PC-3 (cell line): ENCODE measurements around the gene ADARB2. TPM values are rescaled to one million over a fixed set of nuclear protein-coding genes. Genes with fewer than 3 reads are reported as not detected.

Source experiments
- ATAC-seq: fragments of 200-7000 bp; cut with Tn5 transposase; 2 replicates; pipeline ENCODE4 v1.9.1; 2020; ENCODE audit warnings: mild to moderate bottlenecking, moderate library complexity
- BruUV-seq: library from RNA; stranded (reverse); fragments of 400-500 nt; replicated peaks from 2 replicates; lab custom pipeline; 2021; lab: Mats Ljungman, UMichigan
- CTCF ChIA-PET: fragments of 300-600 bp; sonication (Branson Sonifier 250); formaldehyde crosslinking; loops from one replicate; lab custom pipeline; 2022; ENCODE audit warnings: antibody characterized with exemption; lab: Charles Lee
- POLR2A ChIA-PET: fragments of 300-600 bp; sonication (Branson Sonifier 250); formaldehyde crosslinking; loops from one replicate; lab custom pipeline; 2022; ENCODE audit warnings: antibody characterized with exemption; ENCODE audit not compliant: unreplicated experiment; lab: Charles Lee
- DNase-seq: peaks from one replicate; pipeline ENCODE4 v3.0.0-alpha.2; 2015
- H2AFZ ChIP-seq: fragments of 300-600 bp; sonication (generic); 2 replicates; pipeline ENCODE4 v1.6.0; 2016; ENCODE audit warnings: antibody characterized with exemption, low read length
- H3F3A ChIP-seq: fragments of 300-600 bp; sonication (generic); one replicate; pipeline ENCODE4 v1.6.0; 2017; ENCODE audit warnings: antibody characterized with exemption, low read length, control low read depth, mild to moderate bottlenecking; ENCODE audit not compliant: unreplicated experiment
- H3K27ac ChIP-seq: fragments of 300-600 bp; sonication (generic); 2 replicates; pipeline ENCODE4 v1.5.1; 2016; ENCODE audit warnings: mild to moderate bottlenecking, low read length
- H3K27me3 ChIP-seq: fragments of 300-600 bp; sonication (generic); 2 replicates; pipeline ENCODE4 v1.6.1; 2016; ENCODE audit warnings: low read length, mixed read lengths
- H3K36me3 ChIP-seq: fragments of 300-600 bp; sonication (generic); 2 replicates; pipeline ENCODE4 v1.6.1; 2016; ENCODE audit warnings: low read depth, mixed run types, low read length, mixed read lengths
- H3K4me1 ChIP-seq: fragments of 300-600 bp; sonication (generic); 2 replicates; pipeline ENCODE4 v1.5.1; 2016; ENCODE audit warnings: low read length; ENCODE audit not compliant: insufficient read depth
- H3K4me2 ChIP-seq: fragments of 300-600 bp; sonication (generic); 2 replicates; pipeline ENCODE4 v1.6.0; 2016; ENCODE audit warnings: low read length
- H3K4me3 ChIP-seq: fragments of 300-600 bp; sonication (generic); 2 replicates; pipeline ENCODE4 v1.5.1; 2016; ENCODE audit warnings: mild to moderate bottlenecking, low read length, mixed read lengths
- H3K79me2 ChIP-seq: fragments of 300-600 bp; sonication (generic); 2 replicates; pipeline ENCODE4 v1.6.1; 2017; ENCODE audit warnings: low read length, mixed read lengths
- H3K9ac ChIP-seq: fragments of 300-600 bp; sonication (generic); 2 replicates; pipeline ENCODE4 v1.6.0; 2016; ENCODE audit warnings: mild to moderate bottlenecking, low read length
- H3K9me2 ChIP-seq: fragments of 300-600 bp; sonication (generic); replicated peaks from 2 replicates; pipeline ENCODE4 v1.6.1; 2016; ENCODE audit warnings: mixed run types, low read length, mixed read lengths
- H3K9me3 ChIP-seq: fragments of 300-600 bp; sonication (generic); 2 replicates; pipeline ENCODE4 v1.6.1; 2016; ENCODE audit warnings: low read length, mixed read lengths
- H4K20me1 ChIP-seq: fragments of 300-600 bp; sonication (generic); 2 replicates; pipeline ENCODE4 v1.6.1; 2016; ENCODE audit warnings: low read length, mixed read lengths
- CTCF ChIP-seq: fragments of 300-600 bp; sonication (generic); conservative IDR thresholded peaks from 2 replicates; pipeline ENCODE4 v1.5.1; 2017; ENCODE audit warnings: antibody characterized with exemption, low read depth, mild to moderate bottlenecking, low read length
- EZH2 ChIP-seq: fragments of 300-600 bp; sonication (generic); IDR thresholded peaks from one replicate; pipeline ENCODE4 v1.6.1; 2017; ENCODE audit warnings: antibody characterized with exemption, mild to moderate bottlenecking, low read length; ENCODE audit not compliant: unreplicated experiment
- EZH2phosphoT487 ChIP-seq: fragments of 300-600 bp; sonication (generic); IDR thresholded peaks from 2 replicates; pipeline ENCODE4 v1.6.1; 2018; ENCODE audit warnings: mild to moderate bottlenecking, antibody characterized with exemption, low read length, borderline replicate concordance
- intact Hi-C: fragments of 100-400 bp; cut with micrococcal nuclease; formaldehyde crosslinking; loops from 2 replicates; pipeline ENCODE4 v1.9.0; 2023
- total RNA-seq: library from RNA; depleted of rRNA; stranded (reverse); fragments of >200 nt; gene quantifications from 2 replicates; pipeline ENCODE4 v1.2.3, GENCODE V29; 2014

The ADARB2 gene
- total RNA-seq, 1 experiment from 2014 or later = not detected

GRCh38 chr10:1687623-1688150 lies 49.6 kb downstream of the ADARB2 start:
- Histone ChIP-seq H3K27ac (no peak overlapping the region), H3F3A (no peaks in the 10 kb centered on the region), H4K20me1 (no peaks in the 10 kb centered on the region), H2AFZ (no peak overlapping the region), H3K4me1 (no peaks in the 10 kb centered on the region), H3K9me2 (no peaks in the 10 kb centered on the region), H3K36me3 (no peaks in the 10 kb centered on the region), H3K27me3 (no peaks in the 10 kb centered on the region), H3K9me3 (no peaks in the 10 kb centered on the region), H3K4me2 (no peak overlapping the region), H3K9ac (no peak overlapping the region), H3K4me3 (no peak overlapping the region), H3K79me2 (no peaks in the 10 kb centered on the region)
- no peak for TF ChIP-seq EZH2
- TF ChIP-seq CTCF = no peak
- no peak for TF ChIP-seq EZH2phosphoT487
- BruUV-seq = no TSS peak
- ChIA-PET POLR2A (no interaction called here), CTCF (no interaction called here)
- intact Hi-C loops = no loop called here
- DNase-seq (no peak), ATAC-seq (no peak)

- no peak overlapping the region for H3K27ac ChIP-seq
- H3K79me2 ChIP-seq = no peaks in the 10 kb centered on the region
- TF ChIP-seq CTCF (no peak), EZH2 (no peak), EZH2phosphoT487 (no peak)
- no peak overlapping the region for H3K4me3 ChIP-seq
- H3K36me3 ChIP-seq = no peaks in the 10 kb centered on the region
- no peaks in the 10 kb centered on the region for H3K4me1 ChIP-seq
- no peak overlapping the region for H3K9ac ChIP-seq
- no TSS peak for BruUV-seq
- CTCF ChIA-PET = no interaction called here
- no peaks in the 10 kb centered on the region for H3F3A ChIP-seq
- intact Hi-C loops = no loop called here
- H2AFZ ChIP-seq = no peak overlapping the region
- ATAC-seq (no peak), DNase-seq (no peak)
- no peaks in the 10 kb centered on the region for H4K20me1 ChIP-seq
- no peak overlapping the region for H3K4me2 ChIP-seq
- H3K9me3 ChIP-seq = no peaks in the 10 kb centered on the region
- no peaks in the 10 kb centered on the region for H3K27me3 ChIP-seq
- no peaks in the 10 kb centered on the region for H3K9me2 ChIP-seq
- POLR2A ChIA-PET = no interaction called here
Measured at GRCh38 chr10:1687190-1687589, 50.1 kb downstream of the ADARB2 start.

GRCh38 chr10:1686491-1686749 lies 50.9 kb downstream of the ADARB2 start:
- ATAC-seq (no peak), DNase-seq (no peak)
- Histone ChIP-seq H3K9ac (no peak overlapping the region), H3K4me1 (no peaks in the 10 kb centered on the region), H3K79me2 (no peaks in the 10 kb centered on the region), H3K27me3 (no peaks in the 10 kb centered on the region), H3K9me3 (no peaks in the 10 kb centered on the region), H3K4me2 (no peak overlapping the region), H3K4me3 (no peak overlapping the region), H3K36me3 (no peaks in the 10 kb centered on the region), H2AFZ (no peak overlapping the region), H3K9me2 (no peaks in the 10 kb centered on the region), H3F3A (no peaks in the 10 kb centered on the region), H4K20me1 (no peaks in the 10 kb centered on the region), H3K27ac (no peak overlapping the region)
- CTCF ChIA-PET = no interaction called here
- TF ChIP-seq EZH2phosphoT487 = no peak
- TF ChIP-seq EZH2 = no peak
- no peak for TF ChIP-seq CTCF
- intact Hi-C loops = no loop called here
- POLR2A ChIA-PET = no interaction called here
- no TSS peak for BruUV-seq
